CD4-positive, alpha-beta memory T cell (primary cell): ENCODE results near the gene COBL. TPM values are rescaled to one million over a fixed set of nuclear protein-coding genes. Genes with fewer than 3 reads are reported as not detected.

ENCODE experiments used
- CTCF ChIA-PET: fragments of 350-600 bp; sonication (Branson Sonifier 250); formaldehyde crosslinking; loops from one replicate; lab custom pipeline; 2021; ENCODE audit warnings: inconsistent platforms; ENCODE audit not compliant: partially characterized antibody; lab: Charles Lee
- POLR2A ChIA-PET: fragments of 350-600 bp; sonication (Branson Sonifier 250); formaldehyde crosslinking; loops from one replicate; lab custom pipeline; 2021; ENCODE audit not compliant: partially characterized antibody; lab: Charles Lee
- DNase-seq, 5 donors: peaks; one replicate each; pipeline versions ENCODE4 v3.0.0 to v3.0.0-alpha.2; 2020 to 2022; ENCODE audit warnings: mixed read lengths in 1 of 5
- H3K27ac ChIP-seq: one replicate; pipeline ENCODE4 v1.7.0; 2013; ENCODE audit warnings: low read depth, low read length
- H3K27me3 ChIP-seq: 2 replicates; pipeline ENCODE4 v1.7.0; 2013; ENCODE audit warnings: mild to moderate bottlenecking, low read length, moderate library complexity; ENCODE audit not compliant: insufficient read depth
- H3K36me3 ChIP-seq: 2 replicates; pipeline ENCODE4 v1.7.0; 2013; ENCODE audit warnings: mild to moderate bottlenecking, low read length, moderate library complexity; ENCODE audit not compliant: insufficient read depth
- H3K4me1 ChIP-seq: 2 replicates; pipeline ENCODE4 v1.7.0; 2013; ENCODE audit warnings: mild to moderate bottlenecking, low read length, moderate library complexity; ENCODE audit not compliant: insufficient read depth
- H3K4me3 ChIP-seq, 2 donors: one replicate each; pipeline ENCODE4 v1.7.0; 2013; ENCODE audit warnings: low read length in 2 of 2, mild to moderate bottlenecking in 1 of 2
- H3K9me3 ChIP-seq, 2 donors: one replicate each; pipeline ENCODE4 v1.7.0; 2013; ENCODE audit warnings: low read length in 2 of 2, control low read depth in 1 of 2; ENCODE audit not compliant: control insufficient read depth in 1 of 2
- H3K27ac Mint-ChIP-seq, 7 donors: one replicate each; pipeline ENCODE4 v1.8.0; 2020 to 2021; ENCODE audit warnings: mixed read lengths in 7 of 7, mild to moderate bottlenecking in 6 of 7, inconsistent platforms in 3 of 7, moderate library complexity in 3 of 7
- H3K27me3 Mint-ChIP-seq, 2 donors: one replicate each; pipeline ENCODE4 v1.8.0; 2020 to 2021; ENCODE audit warnings: mixed read lengths in 2 of 2
- H3K36me3 Mint-ChIP-seq, 2 donors: one replicate each; pipeline ENCODE4 v1.8.0; 2020 to 2021; ENCODE audit warnings: mixed read lengths in 2 of 2, inconsistent platforms in 1 of 2, mild to moderate bottlenecking in 1 of 2
- H3K4me1 Mint-ChIP-seq, 4 donors: one replicate each; pipeline ENCODE4 v1.8.0; 2020 to 2021; ENCODE audit warnings: mixed read lengths in 4 of 4, mild to moderate bottlenecking in 1 of 4
- H3K4me3 Mint-ChIP-seq, 8 donors: one replicate each; pipeline ENCODE4 v1.8.0; 2020 to 2021; ENCODE audit warnings: mixed read lengths in 8 of 8, mild to moderate bottlenecking in 7 of 8, moderate library complexity in 6 of 8, inconsistent platforms in 3 of 8
- H3K9me3 Mint-ChIP-seq, 8 donors: one replicate each; pipeline ENCODE4 v1.8.0; 2020 to 2021; ENCODE audit warnings: mixed read lengths in 8 of 8, mild to moderate bottlenecking in 5 of 8, inconsistent platforms in 3 of 8, moderate library complexity in 1 of 8
- intact Hi-C: fragments of 100-400 bp; cut with micrococcal nuclease; formaldehyde crosslinking; loops from one replicate; pipeline ENCODE4 v1.15.1; 2023
- polyA plus RNA-seq, 2 donors: library from polyadenylated mRNA; unstranded; fragments of 300-500 nt; fragmentation: Illumina TruSeq; gene quantifications; one replicate each; pipeline ENCODE4 v1.2.3, GENCODE V29; 2021
- total RNA-seq, 2 experiments: library from RNA; stranded (reverse); gene quantifications; one replicate each; pipeline ENCODE4 v1.2.3, GENCODE V29; 2021

COBL gene
- total and polyA plus RNA-seq, 4 experiments from 2014 or later: not detected

DNA sequence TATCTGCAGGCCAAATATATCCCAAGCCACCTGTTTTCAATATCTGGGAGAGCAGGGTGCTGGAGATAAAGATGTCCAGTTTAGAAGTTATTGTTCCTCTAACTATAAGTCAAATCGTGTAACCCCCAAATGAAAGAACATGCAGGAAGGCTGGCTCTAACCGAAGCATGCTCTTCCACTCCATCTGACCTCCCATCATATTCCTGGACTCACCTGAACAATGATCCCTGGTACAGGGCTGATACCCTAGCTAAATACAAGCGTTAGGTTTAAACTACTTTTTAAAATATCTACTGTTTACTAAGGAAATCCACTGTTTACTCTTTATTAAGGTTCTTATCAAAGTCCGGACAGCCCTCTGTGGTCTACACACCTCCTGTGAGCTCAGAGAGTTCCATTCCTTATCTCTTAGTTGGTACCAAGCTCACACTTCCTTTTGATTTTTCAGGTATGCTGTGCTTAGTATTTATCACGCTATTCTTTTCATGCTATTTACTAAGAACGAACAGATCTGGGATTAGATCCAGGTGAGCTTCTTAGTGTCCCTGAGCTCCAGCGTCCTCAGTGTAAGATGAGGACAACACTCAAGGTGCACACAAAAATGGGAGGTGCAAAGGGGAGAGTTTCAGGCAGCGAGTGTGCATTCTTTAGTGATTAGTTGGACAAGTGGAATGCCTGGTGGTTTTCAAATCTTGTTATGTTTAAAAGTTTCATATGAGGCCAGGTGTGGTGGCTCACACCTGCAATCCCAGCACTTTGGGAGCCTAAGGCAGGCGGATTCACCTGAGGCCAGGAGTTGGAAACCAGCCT lies 23.6 kb upstream of the COBL start:
- no peak for DNase-seq
- Mint-ChIP-seq H3K9me3 (peaks cover 0 to 3% (median 0%) of the 10 kb centered on the region in 8 donors), H3K4me3 (no peak overlapping the region), H3K4me1 (no peaks in the 10 kb centered on the region), H3K36me3 (no peaks in the 10 kb centered on the region), H3K27ac (no peak overlapping the region), H3K27me3 (peaks cover 0 to 2% of the 10 kb centered on the region in 2 donors)
- Histone ChIP-seq H3K9me3 (no peaks in the 10 kb centered on the region), H3K4me1 (no peaks in the 10 kb centered on the region), H3K4me3 (no peak overlapping the region), H3K36me3 (no peaks in the 10 kb centered on the region), H3K27me3 (no peaks in the 10 kb centered on the region), H3K27ac (no peak overlapping the region)
- ChIA-PET CTCF (no interaction called here), POLR2A (no interaction called here)
- intact Hi-C loops: no loop called here

GRCh38 chr7:51335057-51335456 lies 18.4 kb upstream of the COBL start:
- no peak overlapping the region for H3K4me3 ChIP-seq
- no peak overlapping the region for H3K27ac Mint-ChIP-seq

GRCh38 chr7:51329696-51330263 lies 13.2 kb upstream of the COBL start:
- DNase-seq: no peak
- Mint-ChIP-seq H3K27ac (no peak overlapping the region), H3K9me3 (peaks cover 0 to 7% (median 0%) of the 10 kb centered on the region in 8 donors), H3K36me3 (no peaks in the 10 kb centered on the region), H3K27me3 (peaks cover 0 to 1% of the 10 kb centered on the region in 2 donors), H3K4me3 (no peak overlapping the region), H3K4me1 (no peaks in the 10 kb centered on the region)
- POLR2A ChIA-PET: no interaction called here
- no peaks in the 10 kb centered on the region for H3K9me3 ChIP-seq
- H3K4me1 ChIP-seq: no peaks in the 10 kb centered on the region
- intact Hi-C loops: no loop called here
- H3K27me3 ChIP-seq: no peaks in the 10 kb centered on the region
- no peak overlapping the region for H3K4me3 ChIP-seq
- CTCF ChIA-PET: no interaction called here
- H3K36me3 ChIP-seq: no peaks in the 10 kb centered on the region
- H3K27ac ChIP-seq: no peak overlapping the region

More at GRCh38 chr7:51335057-51335456, 18.4 kb upstream of the COBL start:
- H3K36me3 ChIP-seq: no peaks in the 10 kb centered on the region
- Mint-ChIP-seq H3K27me3 (peaks cover 0 to 1% of the 10 kb centered on the region in 2 donors), H3K4me3 (no peak overlapping the region), H3K36me3 (no peaks in the 10 kb centered on the region), H3K9me3 (peaks cover 0 to 2% (median 0%) of the 10 kb centered on the region in 8 donors), H3K4me1 (no peaks in the 10 kb centered on the region)
- H3K27me3 ChIP-seq: no peaks in the 10 kb centered on the region
- no peaks in the 10 kb centered on the region for H3K4me1 ChIP-seq
- ChIA-PET POLR2A (no interaction called here), CTCF (no interaction called here)
- H3K27ac ChIP-seq: no peak overlapping the region
- H3K9me3 ChIP-seq: no peaks in the 10 kb centered on the region
- DNase-seq: no peak
- intact Hi-C loops: no loop called here

- Histone ChIP-seq H3K27ac (no peak overlapping the region), H3K9me3 (no peaks in the 10 kb centered on the region), H3K4me1 (no peaks in the 10 kb centered on the region), H3K36me3 (no peaks in the 10 kb centered on the region), H3K27me3 (no peaks in the 10 kb centered on the region), H3K4me3 (no peak overlapping the region)
- ChIA-PET POLR2A (no interaction called here), CTCF (no interaction called here)
- Mint-ChIP-seq H3K27ac (no peak overlapping the region), H3K9me3 (peaks cover 0 to 7% (median 0%) of the 10 kb centered on the region in 8 donors), H3K4me3 (no peak overlapping the region), H3K4me1 (no peaks in the 10 kb centered on the region), H3K27me3 (peaks cover 0 to 1% of the 10 kb centered on the region in 2 donors), H3K36me3 (no peaks in the 10 kb centered on the region)
- intact Hi-C loops: no loop called here
- DNase-seq: no peak
Observed at GRCh38 chr7:51328351-51328801, 11.8 kb upstream of the COBL start.

DNA sequence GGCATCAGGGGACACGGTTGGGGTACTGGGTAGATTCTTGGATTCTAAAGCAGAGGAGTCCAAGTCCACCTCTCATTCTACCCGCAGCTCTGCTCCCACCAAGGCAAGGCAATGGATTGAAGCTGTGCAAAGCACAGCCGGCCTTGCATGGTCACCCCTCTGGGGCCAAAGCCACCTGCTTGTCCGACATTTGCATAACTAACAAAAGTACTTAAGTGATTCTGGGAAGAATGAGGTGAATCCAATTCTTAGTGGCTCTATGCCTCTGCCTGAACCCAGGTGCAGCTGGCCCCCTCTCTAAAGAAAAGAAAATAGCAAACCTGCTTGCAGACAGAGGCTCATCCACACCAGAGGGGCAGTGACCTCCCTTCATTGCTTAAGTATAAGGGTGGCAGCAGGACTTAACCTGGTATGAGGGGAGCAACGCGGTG lies 10.7 kb upstream of the COBL start:
- Mint-ChIP-seq H3K36me3 (no peaks in the 10 kb centered on the region), H3K4me1 (no peaks in the 10 kb centered on the region), H3K9me3 (peaks cover 0 to 7% (median 0%) of the 10 kb centered on the region in 8 donors), H3K27ac (no peak overlapping the region), H3K4me3 (no peak overlapping the region), H3K27me3 (peaks cover 0 to 1% of the 10 kb centered on the region in 2 donors)
- Histone ChIP-seq H3K4me3 (no peak overlapping the region), H3K4me1 (no peaks in the 10 kb centered on the region), H3K9me3 (no peaks in the 10 kb centered on the region), H3K27ac (no peak overlapping the region), H3K27me3 (no peaks in the 10 kb centered on the region), H3K36me3 (no peaks in the 10 kb centered on the region)
- intact Hi-C loops: no loop called here
- no peak for DNase-seq
- CTCF ChIA-PET: no interaction called here
- POLR2A ChIA-PET: no interaction called here

GRCh38 chr7:51326656-51327286 lies 10.2 kb upstream of the COBL start:
- no peaks in the 10 kb centered on the region for H3K36me3 Mint-ChIP-seq
- no peak overlapping the region for H3K4me3 ChIP-seq
- H3K4me1 ChIP-seq: no peaks in the 10 kb centered on the region
- ChIA-PET CTCF (no interaction called here), POLR2A (no interaction called here)
- no peaks in the 10 kb centered on the region for H3K4me1 Mint-ChIP-seq
- no peak for DNase-seq
- H3K9me3 ChIP-seq: no peaks in the 10 kb centered on the region
- H3K9me3 Mint-ChIP-seq: peaks cover 0 to 7% (median 0%) of the 10 kb centered on the region in 8 donors
- no peaks in the 10 kb centered on the region for H3K36me3 ChIP-seq
- no peaks in the 10 kb centered on the region for H3K27me3 Mint-ChIP-seq
- no peak overlapping the region for H3K27ac Mint-ChIP-seq
- intact Hi-C loops: no loop called here
- H3K4me3 Mint-ChIP-seq: no peak overlapping the region
- no peak overlapping the region for H3K27ac ChIP-seq
- H3K27me3 ChIP-seq: no peaks in the 10 kb centered on the region

DNA sequence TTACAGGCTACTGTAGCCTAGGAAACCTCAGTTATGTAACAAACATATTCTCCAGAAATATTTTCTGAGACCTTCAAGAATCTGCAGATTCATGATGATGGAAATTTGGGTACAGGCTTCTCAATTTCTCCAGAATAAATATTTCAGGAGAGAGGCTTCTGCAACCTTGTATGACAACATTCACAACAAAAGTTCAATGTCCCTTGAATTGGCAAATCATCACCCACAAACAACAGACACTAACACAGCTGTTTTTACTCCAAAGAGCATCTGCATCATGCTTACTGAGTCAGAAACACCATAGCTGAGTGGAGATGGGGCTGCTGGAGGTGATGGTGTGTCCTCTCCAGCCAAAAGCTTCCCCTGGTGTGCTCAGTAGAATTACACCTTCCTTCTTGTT lies 9.3 kb upstream of the COBL start:
- Mint-ChIP-seq H3K9me3 (peaks cover 0 to 7% (median 0%) of the 10 kb centered on the region in 8 donors), H3K27ac (no peak overlapping the region), H3K4me3 (no peak overlapping the region), H3K27me3 (no peaks in the 10 kb centered on the region), H3K4me1 (no peaks in the 10 kb centered on the region), H3K36me3 (no peaks in the 10 kb centered on the region)
- H3K4me1 ChIP-seq: no peaks in the 10 kb centered on the region
- no peak for DNase-seq
- ChIA-PET POLR2A (no interaction called here), CTCF (no interaction called here)
- intact Hi-C loops: no loop called here
- no peak overlapping the region for H3K27ac ChIP-seq
- no peak overlapping the region for H3K4me3 ChIP-seq
- H3K27me3 ChIP-seq: no peaks in the 10 kb centered on the region
- H3K9me3 ChIP-seq: no peaks in the 10 kb centered on the region
- H3K36me3 ChIP-seq: no peaks in the 10 kb centered on the region
